ENCODE data around the gene CAST. TPM values are rescaled to one million over a fixed set of nuclear protein-coding genes. Genes with fewer than 3 reads are reported as not detected.
A peak's percentile ranks its signal among the peaks of the same experiment; 100 is the strongest.

Gene CAST
- total RNA-seq, 1 experiment from 2014 or later = 418 TPM

- Mint-ChIP-seq H3K9me3 (ENCODE audit: unreplicated experiment) (no peaks in the 10 kb centered on the region), H3K27me3 (ENCODE audit: insufficient read depth, unreplicated experiment) (no peaks in the 10 kb centered on the region), H3K27ac (ENCODE audit: unreplicated experiment) (no peak overlapping the region), H3K36me3 (ENCODE audit: insufficient read depth, unreplicated experiment) (peaks cover 94% of the 10 kb centered on the region), H3K4me1 (ENCODE audit: low read depth, unreplicated experiment) (peaks cover 25% of the 10 kb centered on the region), H3K4me3 (ENCODE audit: unreplicated experiment) (no peak overlapping the region)
- H3K36me3 ChIP-seq (ENCODE audit: control insufficient read depth, insufficient read depth, low read length) = peaks cover 9% of the 10 kb centered on the region
- no peak for TF ChIP-seq CTCF (IDR thresholded peaks at IDR 0.05; ENCODE audit: insufficient read depth in 1 of 2, low read depth in 1 of 2, low read length in 1 of 2, severe bottlenecking in 1 of 2, unreplicated experiment in 1 of 2)
- no peaks in the 10 kb centered on the region for H3K9me3 ChIP-seq
- intact Hi-C loops (cut with micrococcal nuclease; ENCODE audit: unreplicated experiment) = no loop called here
- no peak overlapping the region for H3K4me3 ChIP-seq (ENCODE audit: low read depth, low read length)
- BruUV-seq (replicated peaks) = no TSS peak
- ChIA-PET POLR2A (no interaction called here), CTCF (interaction anchor here (0.6 kb wide), 1 partner anchor 11 kb away, joined by 11 read pairs; no protein-coding TSS in a partner anchor)
- DNase-seq = no peak
- no peaks in the 10 kb centered on the region for H3K27me3 ChIP-seq (replicated peaks; ENCODE audit: control insufficient read depth, insufficient read depth, low read length)
- peaks cover 18% of the 10 kb centered on the region for H3K4me1 ChIP-seq
Measured at GRCh38 chr5:96741106-96741505, 78.9 kb downstream of the CAST start.

- no peak for DNase-seq
- no peaks in the 10 kb centered on the region for H3K9me3 ChIP-seq
- POLR2A ChIA-PET = no interaction called here
- H3K27ac Mint-ChIP-seq (ENCODE audit: unreplicated experiment) = no peak overlapping the region
- peaks cover 29% of the 10 kb centered on the region for H3K4me1 Mint-ChIP-seq (ENCODE audit: low read depth, unreplicated experiment)
- peaks cover 94% of the 10 kb centered on the region for H3K36me3 Mint-ChIP-seq (ENCODE audit: insufficient read depth, unreplicated experiment)
- H3K4me3 Mint-ChIP-seq (ENCODE audit: unreplicated experiment) = no peak overlapping the region
- CTCF ChIA-PET = interaction anchor here (1.8 kb wide), 1 partner anchor 10 kb away, joined by 8 read pairs; no protein-coding TSS in a partner anchor
- H3K36me3 ChIP-seq (ENCODE audit: control insufficient read depth, insufficient read depth, low read length) = peaks cover 9% of the 10 kb centered on the region
- intact Hi-C loops (cut with micrococcal nuclease; ENCODE audit: unreplicated experiment) = no loop called here
- H3K27me3 ChIP-seq (replicated peaks; ENCODE audit: control insufficient read depth, insufficient read depth, low read length) = no peaks in the 10 kb centered on the region
- no peak overlapping the region for H3K4me3 ChIP-seq (ENCODE audit: low read depth, low read length)
- peaks cover 18% of the 10 kb centered on the region for H3K4me1 ChIP-seq
- H3K9me3 Mint-ChIP-seq (ENCODE audit: unreplicated experiment) = no peaks in the 10 kb centered on the region
- no peak for TF ChIP-seq CTCF (IDR thresholded peaks at IDR 0.05; ENCODE audit: insufficient read depth in 1 of 2, low read depth in 1 of 2, low read length in 1 of 2, severe bottlenecking in 1 of 2, unreplicated experiment in 1 of 2)
- no peaks in the 10 kb centered on the region for H3K27me3 Mint-ChIP-seq (ENCODE audit: insufficient read depth, unreplicated experiment)
- BruUV-seq (replicated peaks) = no TSS peak
Measured at GRCh38 chr5:96741891-96742309, 79.7 kb downstream of the CAST start.

GRCh38 chr5:96742538-96742937 is 80.4 kb downstream of the CAST start:
- H3K4me3 Mint-ChIP-seq (ENCODE audit: unreplicated experiment) = no peak overlapping the region
- BruUV-seq (replicated peaks) = no TSS peak
- ChIA-PET POLR2A (no interaction called here), CTCF (interaction anchor here (1.8 kb wide), 1 partner anchor 10 kb away, joined by 8 read pairs; no protein-coding TSS in a partner anchor)
- peaks cover 18% of the 10 kb centered on the region for H3K4me1 ChIP-seq
- peaks cover 90% of the 10 kb centered on the region for H3K36me3 Mint-ChIP-seq (ENCODE audit: insufficient read depth, unreplicated experiment)
- intact Hi-C loops (cut with micrococcal nuclease; ENCODE audit: unreplicated experiment) = no loop called here
- no peak for DNase-seq
- TF ChIP-seq CTCF (IDR thresholded peaks at IDR 0.05; ENCODE audit: insufficient read depth in 1 of 2, low read depth in 1 of 2, low read length in 1 of 2, severe bottlenecking in 1 of 2, unreplicated experiment in 1 of 2) = no peak
- H3K9me3 Mint-ChIP-seq (ENCODE audit: unreplicated experiment) = no peaks in the 10 kb centered on the region
- H3K36me3 ChIP-seq (ENCODE audit: control insufficient read depth, insufficient read depth, low read length) = peaks cover 9% of the 10 kb centered on the region
- H3K4me3 ChIP-seq (ENCODE audit: low read depth, low read length) = no peak overlapping the region
- H3K27me3 ChIP-seq (replicated peaks; ENCODE audit: control insufficient read depth, insufficient read depth, low read length) = no peaks in the 10 kb centered on the region
- H3K27me3 Mint-ChIP-seq (ENCODE audit: insufficient read depth, unreplicated experiment) = no peaks in the 10 kb centered on the region
- H3K4me1 Mint-ChIP-seq (ENCODE audit: low read depth, unreplicated experiment) = peaks cover 29% of the 10 kb centered on the region
- no peaks in the 10 kb centered on the region for H3K9me3 ChIP-seq
- H3K27ac Mint-ChIP-seq (ENCODE audit: unreplicated experiment) = peak overlapping the region; percentile 60

Data from Caco-2 (cell line).